ENCODE measurements around the gene ANP32E.

ANP32E gene

GRCh38 chr1:150268340-150268704, 32.4 kb upstream of the ANP32E start:
- DNase-seq (ENCODE audit: insufficient read length) (peak; percentile 40), FAIRE-seq (no peak)
- TF ChIP-seq TAF1 (IDR thresholded peaks at IDR 0.05; ENCODE audit: borderline replicate concordance, low read depth, low read length) (no peak), POLR2A (IDR thresholded peaks at IDR 0.05; ENCODE audit: low read depth, low read length) (no peak), POLR2AphosphoS5 (IDR thresholded peaks at IDR 0.05; ENCODE audit: low read depth, low read length) (no peak)

GRCh38 chr1:150267896-150268295, 32.0 kb upstream of the ANP32E start:
- TF ChIP-seq POLR2A (IDR thresholded peaks at IDR 0.05; ENCODE audit: low read depth, low read length): no peak
- no peak for TF ChIP-seq POLR2AphosphoS5 (IDR thresholded peaks at IDR 0.05; ENCODE audit: low read depth, low read length)
- no peak for TF ChIP-seq TAF1 (IDR thresholded peaks at IDR 0.05; ENCODE audit: borderline replicate concordance, low read depth, low read length)
- no peak for DNase-seq (ENCODE audit: insufficient read length)
- no peak for FAIRE-seq

- TF ChIP-seq POLR2AphosphoS5 (IDR thresholded peaks at IDR 0.05; ENCODE audit: low read depth, low read length) (peak; percentile 55; the same call in 1 of the 2 replicates), POLR2A (IDR thresholded peaks at IDR 0.05; ENCODE audit: low read depth, low read length) (no peak), TAF1 (IDR thresholded peaks at IDR 0.05; ENCODE audit: borderline replicate concordance, low read depth, low read length) (no peak)
- FAIRE-seq (no peak), DNase-seq (ENCODE audit: insufficient read length) (no peak)
Observed at GRCh38 chr1:150263549-150263948, 27.6 kb upstream of the ANP32E start.

GRCh38 chr1:150262388-150263320, 26.7 kb upstream of the ANP32E start:
- FAIRE-seq: no peak
- DNase-seq (ENCODE audit: insufficient read length): no peak
- no peak for TF ChIP-seq TAF1 (IDR thresholded peaks at IDR 0.05; ENCODE audit: borderline replicate concordance, low read depth, low read length)
- TF ChIP-seq POLR2A (IDR thresholded peaks at IDR 0.05; ENCODE audit: low read depth, low read length): no peak
- TF ChIP-seq POLR2AphosphoS5 (IDR thresholded peaks at IDR 0.05; ENCODE audit: low read depth, low read length): no peak

GRCh38 chr1:150261367-150261766, 25.5 kb upstream of the ANP32E start:
- no peak for DNase-seq (ENCODE audit: insufficient read length)
- TF ChIP-seq POLR2AphosphoS5 (IDR thresholded peaks at IDR 0.05; ENCODE audit: low read depth, low read length) (no peak), POLR2A (IDR thresholded peaks at IDR 0.05; ENCODE audit: low read depth, low read length) (0 out of 2 replicates have a peak, but pooled peaks have one; percentile 23), TAF1 (IDR thresholded peaks at IDR 0.05; ENCODE audit: borderline replicate concordance, low read depth, low read length) (no peak)
- FAIRE-seq: no peak

- no peak for TF ChIP-seq TAF1 (IDR thresholded peaks at IDR 0.05; ENCODE audit: borderline replicate concordance, low read depth, low read length)
- TF ChIP-seq POLR2A (IDR thresholded peaks at IDR 0.05; ENCODE audit: low read depth, low read length): no peak
- TF ChIP-seq POLR2AphosphoS5 (IDR thresholded peaks at IDR 0.05; ENCODE audit: low read depth, low read length): no peak
- FAIRE-seq: no peak
- no peak for DNase-seq (ENCODE audit: insufficient read length)
Observed at GRCh38 chr1:150259758-150260669, 24.1 kb upstream of the ANP32E start.

GRCh38 chr1:150259217-150259616, 23.3 kb upstream of the ANP32E start:
- DNase-seq (ENCODE audit: insufficient read length): no peak
- TF ChIP-seq TAF1 (IDR thresholded peaks at IDR 0.05; ENCODE audit: borderline replicate concordance, low read depth, low read length) (no peak), POLR2A (IDR thresholded peaks at IDR 0.05; ENCODE audit: low read depth, low read length) (no peak), POLR2AphosphoS5 (IDR thresholded peaks at IDR 0.05; ENCODE audit: low read depth, low read length) (no peak)
- FAIRE-seq: no peak

GRCh38 chr1:150257624-150258585, 22.0 kb upstream of the ANP32E start, which contains the start of gene CA14:
CA14 (plus strand) TSS chr1:150257774; CDS start chr1:150258129, 355 bp downstream.
- no peak for TF ChIP-seq TAF1 (IDR thresholded peaks at IDR 0.05; ENCODE audit: borderline replicate concordance, low read depth, low read length)
- TF ChIP-seq POLR2AphosphoS5 (IDR thresholded peaks at IDR 0.05; ENCODE audit: low read depth, low read length): no peak
- TF ChIP-seq POLR2A (IDR thresholded peaks at IDR 0.05; ENCODE audit: low read depth, low read length): no peak
- DNase-seq (ENCODE audit: insufficient read length) (no peak), FAIRE-seq (no peak)

GRCh38 chr1:150256554-150257341, 20.8 kb upstream of the ANP32E start:
- DNase-seq (ENCODE audit: insufficient read length) (no peak), FAIRE-seq (no peak)
- no peak for TF ChIP-seq POLR2AphosphoS5 (IDR thresholded peaks at IDR 0.05; ENCODE audit: low read depth, low read length)
- TF ChIP-seq POLR2A (IDR thresholded peaks at IDR 0.05; ENCODE audit: low read depth, low read length): no peak
- no peak for TF ChIP-seq TAF1 (IDR thresholded peaks at IDR 0.05; ENCODE audit: borderline replicate concordance, low read depth, low read length)

- FAIRE-seq (no peak), DNase-seq (ENCODE audit: insufficient read length) (no peak)
- TF ChIP-seq TAF1 (IDR thresholded peaks at IDR 0.05; ENCODE audit: borderline replicate concordance, low read depth, low read length) (no peak), POLR2A (IDR thresholded peaks at IDR 0.05; ENCODE audit: low read depth, low read length) (no peak), POLR2AphosphoS5 (IDR thresholded peaks at IDR 0.05; ENCODE audit: low read depth, low read length) (no peak)
Observed at GRCh38 chr1:150256198-150256553, 20.3 kb upstream of the ANP32E start.

Measured in GM12892 (cell line).